Nucleus accumbens (tissue), 56 donors: ENCODE measurements around the gene NSMCE4A.
"Not testable (repeated sequence)": the region's sequence is repeated elsewhere in the genome, so short reads cannot be mapped to it uniquely, and the experiment has no call there.

ENCODE experiments used
- DNase-seq, 56 donors: peaks; one replicate each; lab custom pipeline; 2025; lab: John Stamatoyannopoulos, UW

Gene NSMCE4A

GRCh38 chr10:121974535-121975294, at the start of gene NSMCE4A:
Gene NSMCE4A, minus strand, starts transcription at chr10:121975217. Its CDS starts 52 bp downstream, at chr10:121975165.
- peak in 52 of 56 donors; percentile 21 to 80 (median 62) for DNase-seq

GRCh38 chr10:122023257-122023656, 48.2 kb upstream of the NSMCE4A start:
- DNase-seq, result not testable (repeated sequence)

- no peak for DNase-seq
Measured at GRCh38 chr10:122022276-122022675, 47.3 kb upstream of the NSMCE4A start.

- DNase-seq, result no peak
Measured at GRCh38 chr10:122021828-122022227, 46.8 kb upstream of the NSMCE4A start.

- DNase-seq, result no peak
Measured at GRCh38 chr10:122021379-122021778, 46.4 kb upstream of the NSMCE4A start.

- no peak for DNase-seq
Measured at GRCh38 chr10:122020226-122020625, 45.2 kb upstream of the NSMCE4A start.

GRCh38 chr10:122019414-122019975, 44.5 kb upstream of the NSMCE4A start:
- DNase-seq, result no peak

- no peak for DNase-seq
Measured at GRCh38 chr10:122018951-122019413, 44.0 kb upstream of the NSMCE4A start.

GRCh38 chr10:122018491-122018890, 43.5 kb upstream of the NSMCE4A start:
- no peak for DNase-seq

GRCh38 chr10:122017926-122018325, 42.9 kb upstream of the NSMCE4A start:
- not testable (repeated sequence) for DNase-seq

- no peak for DNase-seq
Measured at GRCh38 chr10:122014652-122015248, 39.7 kb upstream of the NSMCE4A start.

GRCh38 chr10:122013311-122013780, 38.3 kb upstream of the NSMCE4A start:
- DNase-seq, result no peak

GRCh38 chr10:122012731-122013130, 37.7 kb upstream of the NSMCE4A start:
- DNase-seq, result no peak

- DNase-seq, result no peak
Measured at GRCh38 chr10:122010405-122011050, 35.5 kb upstream of the NSMCE4A start.

- DNase-seq, result no peak
Measured at GRCh38 chr10:122007415-122007814, 32.4 kb upstream of the NSMCE4A start.

- no peak for DNase-seq
Measured at GRCh38 chr10:122001698-122002097, 26.7 kb upstream of the NSMCE4A start.

- no peak for DNase-seq
Measured at GRCh38 chr10:121999301-121999700, 24.3 kb upstream of the NSMCE4A start.

GRCh38 chr10:121998462-121998861, 23.4 kb upstream of the NSMCE4A start:
- DNase-seq, result no peak

- DNase-seq, result peak in 4 of 56 donors; percentile 1 to 9 (median 4)
Measured at GRCh38 chr10:121994429-121994941, 19.5 kb upstream of the NSMCE4A start.

- DNase-seq, result not testable (repeated sequence)
Measured at GRCh38 chr10:121991727-121992126, 16.7 kb upstream of the NSMCE4A start.
